Mesothelial cell of epicardium (in vitro differentiated cells): Measurements from ENCODE around the gene HDAC1. TPM values are rescaled to one million over a fixed set of nuclear protein-coding genes. Genes with fewer than 3 reads are reported as not detected.

Experiments used
- DNase-seq, 2 experiments: peaks; one replicate each; pipeline ENCODE4 v3.0.0; 2021; ENCODE audit warnings: low spot score in 2 of 2; ENCODE audit not compliant: unreplicated experiment in 2 of 2
- H3K27ac Mint-ChIP-seq: 2 replicates; pipeline ENCODE4 v1.8.0; 2021; ENCODE audit warnings: mixed read lengths
- H3K27me3 Mint-ChIP-seq: 2 replicates; pipeline ENCODE4 v1.8.0; 2021; ENCODE audit warnings: low read depth, mixed read lengths
- H3K36me3 Mint-ChIP-seq: 2 replicates; pipeline ENCODE4 v1.8.0; 2021; ENCODE audit warnings: mixed read lengths
- H3K4me1 Mint-ChIP-seq: 2 replicates; pipeline ENCODE4 v1.8.0; 2021; ENCODE audit warnings: mixed read lengths
- H3K4me3 Mint-ChIP-seq: 2 replicates; pipeline ENCODE4 v1.8.0; 2021; ENCODE audit warnings: mild to moderate bottlenecking, moderate library complexity, mixed read lengths
- H3K9me3 Mint-ChIP-seq: 2 replicates; pipeline ENCODE4 v1.8.0; 2021; ENCODE audit warnings: mixed read lengths
- total RNA-seq: library from RNA; stranded (reverse); gene quantifications from 3 replicates; pipeline ENCODE4 v1.2.1, GENCODE V29; 2021
- TF ChIP-seq, protein P1 (sequence below): fragments of 200-600 bp; sonication (generic); IDR thresholded peaks from one replicate; pipeline ENCODE4 v1.5.0; 2021; ENCODE audit warnings: antibody characterized with exemption; ENCODE audit not compliant: unreplicated experiment

HDAC1 gene
- total RNA-seq, 1 donor from 2014 or later: 131 TPM

DNA sequence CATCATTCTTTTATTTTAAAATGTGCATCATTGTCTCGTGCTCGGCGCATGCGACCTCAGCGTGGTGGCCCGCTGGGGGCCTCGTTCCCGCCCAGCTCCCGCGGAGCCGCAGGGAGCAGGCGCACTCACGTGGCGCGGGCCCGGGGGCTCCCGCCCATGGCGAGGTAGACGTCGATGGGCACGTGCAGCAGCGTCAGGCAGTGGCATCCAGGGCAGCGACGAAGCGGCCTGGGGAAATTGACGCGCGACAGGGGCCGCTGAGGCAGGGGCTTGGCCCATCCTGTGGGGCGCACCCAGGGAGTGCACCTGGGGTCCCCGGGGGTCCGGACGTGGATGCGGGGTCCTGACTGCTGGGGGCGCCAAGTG lies 69.4 kb downstream of the HDAC1 start:
- DNase-seq: no peak
- H3K4me3 Mint-ChIP-seq: peak overlapping the region; percentile 26

GRCh38 chr1:32361674-32362473 lies 70.0 kb downstream of the HDAC1 start:
- H3K9me3 Mint-ChIP-seq: no peaks in the 10 kb centered on the region
- DNase-seq: peak; percentile 42 to 65
- H3K4me1 Mint-ChIP-seq: peaks cover 14% of the 10 kb centered on the region
- no peak overlapping the region for H3K27ac Mint-ChIP-seq
- TF ChIP-seq, protein P1, sequence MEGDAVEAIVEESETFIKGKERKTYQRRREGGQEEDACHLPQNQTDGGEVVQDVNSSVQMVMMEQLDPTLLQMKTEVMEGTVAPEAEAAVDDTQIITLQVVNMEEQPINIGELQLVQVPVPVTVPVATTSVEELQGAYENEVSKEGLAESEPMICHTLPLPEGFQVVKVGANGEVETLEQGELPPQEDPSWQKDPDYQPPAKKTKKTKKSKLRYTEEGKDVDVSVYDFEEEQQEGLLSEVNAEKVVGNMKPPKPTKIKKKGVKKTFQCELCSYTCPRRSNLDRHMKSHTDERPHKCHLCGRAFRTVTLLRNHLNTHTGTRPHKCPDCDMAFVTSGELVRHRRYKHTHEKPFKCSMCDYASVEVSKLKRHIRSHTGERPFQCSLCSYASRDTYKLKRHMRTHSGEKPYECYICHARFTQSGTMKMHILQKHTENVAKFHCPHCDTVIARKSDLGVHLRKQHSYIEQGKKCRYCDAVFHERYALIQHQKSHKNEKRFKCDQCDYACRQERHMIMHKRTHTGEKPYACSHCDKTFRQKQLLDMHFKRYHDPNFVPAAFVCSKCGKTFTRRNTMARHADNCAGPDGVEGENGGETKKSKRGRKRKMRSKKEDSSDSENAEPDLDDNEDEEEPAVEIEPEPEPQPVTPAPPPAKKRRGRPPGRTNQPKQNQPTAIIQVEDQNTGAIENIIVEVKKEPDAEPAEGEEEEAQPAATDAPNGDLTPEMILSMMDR: no peak
- peaks cover 4% of the 10 kb centered on the region for H3K36me3 Mint-ChIP-seq
- no peaks in the 10 kb centered on the region for H3K27me3 Mint-ChIP-seq
- peak overlapping the region; percentile 68 for H3K4me3 Mint-ChIP-seq

More for the DNA sequence above, 69.4 kb downstream of the HDAC1 start:
- Mint-ChIP-seq H3K4me1 (peaks cover 14% of the 10 kb centered on the region), H3K27me3 (no peaks in the 10 kb centered on the region), H3K36me3 (peaks cover 4% of the 10 kb centered on the region), H3K27ac (no peak overlapping the region), H3K9me3 (no peaks in the 10 kb centered on the region)
- TF ChIP-seq, protein P1: no peak

DNA sequence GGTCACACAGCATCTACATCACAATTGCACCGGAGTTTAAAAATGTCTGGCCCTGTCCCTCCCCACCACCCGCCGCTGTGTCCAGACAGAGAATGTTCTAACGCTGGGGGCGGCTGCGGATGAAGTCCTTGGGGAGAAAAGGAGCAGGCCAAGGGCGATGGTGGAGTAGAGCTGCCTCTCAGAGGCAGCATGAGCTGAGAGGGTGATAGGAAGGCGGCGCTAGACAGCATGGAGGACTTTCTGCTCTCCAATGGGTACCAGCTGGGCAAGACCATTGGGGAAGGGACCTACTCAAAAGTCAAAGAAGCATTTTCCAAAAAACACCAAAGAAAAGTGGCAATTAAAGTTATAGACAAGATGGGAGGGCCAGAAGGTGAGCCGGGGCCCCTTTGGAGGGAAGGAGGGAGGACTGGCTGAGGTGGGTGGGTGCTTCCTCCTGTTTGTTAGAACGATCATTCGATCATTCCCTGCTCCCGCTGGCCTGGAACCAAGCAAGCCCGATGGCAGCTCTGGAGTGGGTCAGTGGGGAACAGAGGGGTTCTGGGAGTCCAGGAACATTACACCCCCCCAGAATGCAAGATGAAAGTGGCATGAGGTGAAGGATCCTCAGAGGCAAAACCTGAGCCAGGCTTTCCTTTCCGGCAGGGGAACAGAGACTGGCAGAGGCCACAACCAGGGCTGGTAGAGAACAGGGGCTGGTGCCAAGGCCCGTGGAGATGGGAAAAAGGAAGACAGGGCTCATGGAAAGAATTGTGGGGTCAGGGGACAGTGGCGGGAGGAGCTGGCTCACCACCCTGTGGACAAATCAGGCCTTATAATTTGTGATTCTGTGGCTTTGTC lies 70.8 kb downstream of the HDAC1 start, which contains the start of the genes FAM229A and TSSK3:
TSS of gene FAM229A (minus strand) at position 12 of the 840 bp plus-strand sequence. CDS start 394 bp downstream, outside the sequence.
TSS of gene TSSK3 (plus strand) at position 66 of the 840 bp plus-strand sequence. CDS start at position 229, 163 bp downstream.
- H3K27ac Mint-ChIP-seq: peak within 1 kb of the TSS; percentile 48
- no peaks in the 10 kb centered on the region for H3K27me3 Mint-ChIP-seq

DNA sequence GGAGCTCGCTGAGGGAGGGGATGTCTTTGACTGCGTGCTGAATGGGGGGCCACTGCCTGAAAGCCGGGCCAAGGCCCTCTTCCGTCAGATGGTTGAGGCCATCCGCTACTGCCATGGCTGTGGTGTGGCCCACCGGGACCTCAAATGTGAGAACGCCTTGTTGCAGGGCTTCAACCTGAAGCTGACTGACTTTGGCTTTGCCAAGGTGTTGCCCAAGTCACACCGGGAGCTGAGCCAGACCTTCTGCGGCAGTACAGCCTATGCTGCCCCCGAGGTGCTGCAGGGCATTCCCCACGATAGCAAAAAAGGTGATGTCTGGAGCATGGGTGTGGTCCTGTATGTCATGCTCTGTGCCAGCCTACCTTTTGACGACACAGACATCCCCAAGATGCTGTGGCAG lies 71.8 kb downstream of the HDAC1 start:
- DNase-seq: no peak
- Mint-ChIP-seq H3K9me3 (no peaks in the 10 kb centered on the region), H3K27ac (no peak overlapping the region), H3K4me3 (peak overlapping the region; percentile 10), H3K36me3 (peaks cover 4% of the 10 kb centered on the region), H3K4me1 (peaks cover 14% of the 10 kb centered on the region), H3K27me3 (no peaks in the 10 kb centered on the region)
- TF ChIP-seq, protein P1: no peak

More for the DNA sequence above, 70.8 kb downstream of the HDAC1 start, which contains the start of the genes FAM229A and TSSK3:
- H3K9me3 Mint-ChIP-seq: no peaks in the 10 kb centered on the region
- H3K4me3 Mint-ChIP-seq: peak within 1 kb of the TSS; percentile 68
- peaks cover 6% of the 10 kb centered on the region for H3K36me3 Mint-ChIP-seq
- H3K4me1 Mint-ChIP-seq: peaks cover 14% of the 10 kb centered on the region
- TF ChIP-seq, protein P1: peak; percentile 9
- DNase-seq: no peak

DNA sequence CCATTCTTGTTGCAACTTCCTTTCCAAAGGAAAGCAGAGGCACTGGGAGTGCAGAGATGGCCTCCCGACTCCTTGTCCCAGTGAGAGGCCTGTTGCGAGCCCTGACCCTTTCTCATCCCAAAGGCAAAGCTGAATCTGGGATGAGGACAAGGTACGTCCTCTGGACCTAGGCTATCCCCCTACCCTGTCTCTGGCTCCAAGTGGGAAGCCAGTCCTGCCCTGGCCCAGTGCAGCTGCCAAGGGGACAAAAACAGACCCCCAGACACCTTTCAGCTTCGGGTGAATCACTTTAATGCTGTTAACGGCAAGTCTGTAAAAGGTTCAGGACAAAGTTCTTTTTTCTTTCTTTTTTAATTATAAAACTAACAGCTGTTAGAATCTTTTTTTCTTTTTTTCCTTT lies 73.0 kb downstream of the HDAC1 start:
- Mint-ChIP-seq H3K9me3 (no peaks in the 10 kb centered on the region), H3K27ac (no peak overlapping the region), H3K4me3 (no peak overlapping the region), H3K4me1 (peaks cover 14% of the 10 kb centered on the region), H3K36me3 (peaks cover 7% of the 10 kb centered on the region), H3K27me3 (no peaks in the 10 kb centered on the region)
- no peak for DNase-seq
- TF ChIP-seq, protein P1: no peak
